GM19035 (cell line): ENCODE data around the gene AKT1S1.
"Not testable (repeated sequence)": the region's sequence is repeated elsewhere in the genome, so short reads cannot be mapped to it uniquely, and the experiment has no call there.

Source experiments
- ATAC-seq: cut with Tn5 transposase; IDR thresholded peaks from one replicate; pipeline ENCODE4 v1.9.1; 2021; ENCODE audit not compliant: unreplicated experiment

The AKT1S1 gene

DNA sequence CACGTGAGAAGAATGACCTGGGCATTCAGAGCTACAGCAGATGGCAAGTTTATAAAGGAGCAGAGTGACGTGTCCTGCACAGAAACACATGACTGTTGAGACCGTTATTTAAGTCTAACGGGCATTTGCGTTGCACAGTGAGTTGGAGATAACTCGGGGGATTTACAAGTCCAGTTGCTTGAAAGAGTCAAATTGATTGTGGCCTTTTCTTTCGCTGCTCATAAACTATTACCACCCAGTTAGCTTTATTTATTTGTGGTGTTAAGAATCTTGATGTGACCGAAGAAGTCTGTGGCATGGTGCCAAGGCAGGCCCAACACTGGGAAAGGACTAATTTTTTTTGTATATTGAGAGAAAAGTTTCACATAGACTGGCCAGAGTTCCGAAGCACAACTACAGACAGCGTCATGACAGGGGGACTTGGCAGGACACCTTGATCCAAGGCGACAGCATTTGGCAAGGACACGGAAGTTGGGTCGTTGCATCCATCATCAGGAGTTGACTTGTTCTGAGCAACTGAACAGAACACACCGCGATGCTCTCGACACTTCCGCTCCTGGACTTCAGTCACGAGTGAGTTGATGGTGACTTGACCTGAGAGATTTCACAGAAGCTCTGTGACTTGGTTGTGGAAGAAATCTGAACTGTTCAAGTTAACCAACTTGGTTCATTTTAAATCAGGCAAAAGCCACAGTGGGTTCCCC, 38.1 kb downstream of the AKT1S1 start:
- ATAC-seq = no peak

DNA sequence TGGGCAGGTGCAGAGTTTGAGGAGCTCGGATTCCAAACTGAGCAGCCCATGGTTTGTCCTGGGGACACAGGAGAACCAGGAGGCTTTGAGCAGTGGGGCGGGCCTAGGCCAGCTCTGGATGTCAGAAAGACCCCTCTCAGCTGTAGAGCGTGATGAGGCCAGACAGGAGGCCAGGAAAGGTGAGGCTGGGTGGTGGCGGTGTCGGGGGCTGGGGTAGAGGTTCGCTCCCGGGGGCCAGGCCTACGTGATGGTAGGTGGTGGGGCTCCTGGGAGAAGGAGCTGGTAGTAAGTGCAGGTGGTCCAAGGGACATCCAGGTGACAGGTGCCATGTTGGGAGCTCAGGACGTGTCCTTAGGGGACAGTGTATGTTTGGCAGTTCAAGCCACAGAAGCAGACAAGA, 39.7 kb downstream of the AKT1S1 start:
- ATAC-seq = no peak

DNA sequence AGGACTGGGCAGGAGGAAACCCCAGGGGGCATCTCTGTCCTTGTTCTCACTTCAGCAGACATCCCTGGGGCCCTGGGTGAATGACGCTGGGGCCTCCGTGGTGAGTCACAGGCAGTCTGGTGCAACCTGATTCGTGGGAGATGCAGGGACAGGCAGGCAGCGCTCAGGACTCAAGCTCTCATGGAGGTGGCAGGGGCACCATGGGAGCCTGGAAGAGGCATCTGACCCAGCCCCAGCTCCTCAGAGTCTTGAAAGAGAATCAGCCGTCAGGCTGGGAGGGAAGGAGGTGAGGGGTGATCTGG, 40.2 kb downstream of the AKT1S1 start:
- ATAC-seq = no peak

DNA sequence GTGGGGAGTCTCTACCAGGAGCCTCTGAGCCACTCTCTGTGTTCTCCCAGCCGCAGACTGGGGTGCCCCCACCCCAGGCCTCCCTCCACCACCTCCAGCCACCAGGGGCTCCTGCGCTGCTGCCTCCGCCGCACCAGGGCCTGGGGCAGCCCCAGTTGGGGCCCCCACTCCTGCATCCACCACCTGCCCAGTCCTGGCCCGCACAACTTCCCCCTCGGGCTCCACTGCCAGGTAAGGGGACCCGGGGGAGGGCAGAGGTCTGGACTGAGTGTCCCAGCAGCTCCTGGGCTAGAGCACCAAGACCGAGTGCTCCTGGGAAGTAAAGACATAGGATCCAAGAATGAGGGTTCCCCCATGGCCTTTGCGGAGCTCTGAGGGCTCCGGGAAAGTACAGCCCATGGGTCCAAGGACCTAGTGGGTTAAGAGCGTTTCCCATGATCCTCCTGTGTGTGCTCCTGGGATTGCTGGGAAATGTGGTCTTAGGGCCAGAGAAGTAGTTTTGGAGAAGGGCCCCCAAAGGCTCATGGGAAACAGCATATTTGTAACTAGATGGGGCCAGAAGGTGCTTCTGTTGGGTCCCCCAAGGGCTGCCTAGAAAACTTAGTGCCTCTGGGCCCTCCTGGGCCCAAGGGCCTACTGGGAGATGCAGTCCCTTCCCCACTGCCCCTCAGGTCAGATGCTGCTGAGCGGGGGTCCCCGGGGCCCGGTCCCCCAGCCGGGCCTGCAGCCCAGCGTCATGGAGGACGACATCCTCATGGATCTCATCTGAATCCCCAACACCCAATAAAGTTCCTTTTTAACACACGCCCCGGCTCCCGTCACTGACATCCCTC, 40.8 kb downstream of the AKT1S1 start:
- no peak for ATAC-seq

DNA sequence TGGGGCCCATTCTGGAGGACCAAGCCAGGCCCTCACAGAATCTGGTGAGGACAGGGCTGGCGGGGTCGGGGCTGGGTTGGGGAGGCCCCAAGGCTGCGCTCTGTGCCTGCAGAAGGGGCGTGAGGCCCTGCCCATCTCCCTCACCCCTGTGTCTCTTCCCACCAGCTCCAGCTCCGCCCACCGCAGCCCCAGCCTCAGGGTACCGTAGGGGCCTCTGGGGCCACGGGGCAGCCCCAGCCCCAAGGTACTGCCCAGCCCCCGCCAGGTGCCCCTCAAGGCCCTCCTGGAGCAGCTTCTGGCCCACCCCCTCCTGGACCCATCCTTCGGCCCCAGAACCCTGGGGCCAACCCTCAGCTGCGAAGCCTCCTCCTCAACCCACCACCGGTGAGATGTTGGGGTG, 41.6 kb downstream of the AKT1S1 start:
- ATAC-seq = no peak

GRCh38 chr19:49833599-49833998, 43.6 kb downstream of the AKT1S1 start:
- ATAC-seq = no peak

- ATAC-seq = no peak
Observed at GRCh38 chr19:49832556-49832955, 44.6 kb downstream of the AKT1S1 start.

DNA sequence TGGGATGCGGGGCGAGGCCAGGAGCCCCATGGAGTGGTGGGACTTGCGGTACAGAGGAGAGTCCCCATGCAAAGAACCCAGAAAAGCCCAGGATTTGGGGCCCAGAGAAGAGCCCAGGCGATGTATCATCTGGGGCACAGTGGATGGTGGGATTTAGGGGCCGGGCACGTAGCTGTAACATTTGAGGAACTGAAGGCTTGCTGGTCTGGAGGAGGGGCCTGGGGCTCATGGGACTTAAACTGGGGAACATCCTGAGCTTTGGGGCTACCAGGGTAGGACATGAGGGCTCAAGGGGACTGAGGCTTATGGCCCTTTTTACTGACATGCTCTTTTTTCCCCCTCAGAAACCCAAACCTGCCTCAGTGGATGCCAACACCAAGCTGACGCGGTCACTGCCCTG, 45.6 kb downstream of the AKT1S1 start:
- no peak for ATAC-seq

DNA sequence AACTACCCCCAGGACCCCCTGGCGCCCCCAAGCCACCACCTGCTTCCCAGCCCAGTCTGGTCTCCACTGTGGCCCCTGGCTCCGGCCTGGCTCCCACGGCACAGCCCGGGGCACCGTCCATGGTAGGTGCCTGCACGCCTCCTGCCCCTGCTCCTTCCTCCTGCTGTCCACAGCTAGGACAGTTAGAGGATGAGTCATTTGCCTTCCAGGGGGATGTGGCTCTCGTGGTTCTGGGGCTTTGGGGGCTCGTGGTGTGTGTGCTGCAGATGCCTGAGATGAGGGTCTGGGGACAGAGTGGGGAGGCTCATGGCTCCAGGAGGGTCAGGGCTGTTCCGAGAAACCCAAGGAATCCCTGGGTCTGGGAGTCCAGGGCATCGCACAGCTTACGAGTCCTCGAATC, 46.4 kb downstream of the AKT1S1 start:
- no peak for ATAC-seq

DNA sequence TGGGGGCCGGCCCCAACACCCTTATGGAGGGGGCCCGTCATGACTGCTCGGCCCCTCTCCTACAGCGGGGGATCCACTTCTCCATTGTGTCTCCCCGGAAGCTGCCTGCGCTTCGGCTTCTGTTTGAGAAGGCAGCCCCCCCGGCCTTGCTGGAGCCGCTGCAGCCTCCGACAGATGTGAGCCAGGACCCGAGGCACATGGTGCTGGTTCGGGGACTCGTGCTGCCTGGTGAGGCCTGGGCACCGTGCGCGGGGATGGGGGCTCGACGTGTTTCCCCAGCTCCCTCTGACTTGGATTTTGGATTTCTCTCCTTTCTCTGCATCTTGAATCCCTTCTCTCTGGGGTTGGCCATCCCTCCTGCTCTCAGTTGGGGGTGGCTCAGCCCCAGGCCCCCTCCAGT, 47.4 kb downstream of the AKT1S1 start:
- ATAC-seq = no peak

GRCh38 chr19:49829200-49829599, 48.0 kb downstream of the AKT1S1 start:
- no peak for ATAC-seq

DNA sequence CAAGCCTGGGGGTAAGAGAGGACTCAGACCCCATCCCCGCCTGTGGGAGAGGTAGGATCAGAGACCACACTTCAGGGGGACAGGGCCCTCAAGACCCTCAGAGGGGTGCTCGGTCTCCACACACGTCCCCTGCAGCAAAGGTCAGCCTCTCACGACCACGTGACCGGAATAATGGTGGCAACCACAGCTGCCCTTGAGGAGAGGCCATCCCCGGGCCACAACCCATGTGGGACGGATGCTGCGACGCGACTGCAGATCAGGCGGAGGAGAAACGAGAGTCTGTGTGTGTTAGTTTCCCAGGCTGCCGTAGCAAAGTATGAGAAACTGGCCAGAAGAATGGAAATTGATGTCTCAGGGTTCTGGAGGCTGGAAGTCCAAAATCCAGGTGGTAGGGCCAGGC, 50.1 kb downstream of the AKT1S1 start:
- no peak for ATAC-seq

DNA sequence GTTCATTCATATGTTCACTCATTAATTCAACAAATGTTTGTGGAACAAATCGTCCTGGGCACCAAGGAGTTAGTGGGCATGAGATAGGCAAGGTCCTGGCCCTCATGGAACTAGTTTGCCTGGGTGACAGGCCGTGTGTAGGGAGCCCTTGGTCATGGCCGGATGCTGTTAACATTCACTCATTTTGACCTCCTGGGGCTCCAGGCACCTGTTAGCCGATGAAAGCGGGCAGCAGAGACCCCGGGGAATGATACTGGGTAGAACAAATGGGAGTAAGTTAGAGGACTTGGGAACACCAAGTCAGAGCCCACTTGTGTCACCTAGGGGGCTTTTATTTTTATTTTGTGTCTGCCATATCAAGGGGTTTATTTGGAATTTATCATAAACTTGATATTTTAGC, 52.5 kb downstream of the AKT1S1 start:
- no peak for ATAC-seq

DNA sequence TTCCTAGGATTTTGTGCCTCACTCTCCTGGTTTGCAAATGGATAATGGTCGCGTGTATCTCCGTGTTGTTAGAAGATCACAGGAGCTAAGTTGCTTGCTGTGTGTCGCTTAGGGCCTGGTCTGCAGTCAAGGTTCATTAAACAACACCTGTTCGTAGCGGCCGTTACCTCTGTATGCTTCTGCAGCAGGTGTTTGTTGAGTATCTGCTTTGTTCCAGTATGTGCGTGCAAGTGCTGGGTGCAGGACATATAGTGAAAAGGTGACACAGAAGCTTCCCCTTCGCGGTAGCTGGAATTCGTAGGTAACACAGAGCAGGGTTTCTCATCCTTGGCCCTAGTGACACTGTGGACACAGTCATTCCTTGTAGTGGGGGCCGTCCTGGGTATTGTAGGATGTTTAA, 53.7 kb downstream of the AKT1S1 start:
- no peak for ATAC-seq

GRCh38 chr19:49820125-49820524, 57.0 kb downstream of the AKT1S1 start:
- ATAC-seq = no peak

DNA sequence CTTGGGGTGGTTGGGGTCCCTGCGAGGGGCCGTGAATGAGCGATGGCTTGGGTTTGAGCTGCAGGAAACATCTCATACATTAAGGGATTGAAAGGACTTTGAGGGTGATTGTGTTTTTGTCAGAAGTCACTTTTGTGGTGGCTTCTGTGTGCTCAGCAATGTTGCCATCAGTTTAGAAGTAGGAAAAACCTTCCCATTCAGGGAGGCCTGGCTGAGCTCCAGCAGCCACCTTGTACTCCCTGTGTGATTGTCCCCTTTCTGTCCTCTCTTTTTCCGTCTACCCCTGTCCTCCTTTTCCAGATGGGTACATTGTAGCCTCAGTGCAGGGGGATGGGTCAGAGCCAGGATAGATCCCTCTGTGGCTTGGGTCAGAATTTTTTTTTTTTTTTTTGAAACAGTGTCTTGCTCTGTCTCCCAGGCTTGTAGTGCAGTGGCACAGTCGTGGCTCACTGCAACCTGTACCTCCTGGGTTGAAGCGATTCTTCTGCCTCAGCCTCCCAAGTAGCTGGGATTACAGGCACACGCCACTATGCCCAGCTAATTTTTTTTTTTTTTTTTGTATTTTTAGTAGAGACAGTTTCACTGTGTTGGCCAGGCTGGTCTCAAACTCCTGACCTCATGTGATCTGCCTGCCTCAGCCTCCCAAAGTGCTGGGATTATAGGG, 57.6 kb downstream of the AKT1S1 start:
- not testable (repeated sequence) for ATAC-seq
